ENCODE measurements around the gene FBXL4. TPM values are rescaled to one million over a fixed set of nuclear protein-coding genes. Genes with fewer than 3 reads are reported as not detected.

Gene FBXL4
- total RNA-seq, 1 experiment from 2014 or later, result 15.1 TPM

- POLR2A ChIA-PET (ENCODE audit: unreplicated experiment), result no interaction called here
Measured at GRCh38 chr6:98836025-98836961, 111.5 kb downstream of the FBXL4 start.

DNA sequence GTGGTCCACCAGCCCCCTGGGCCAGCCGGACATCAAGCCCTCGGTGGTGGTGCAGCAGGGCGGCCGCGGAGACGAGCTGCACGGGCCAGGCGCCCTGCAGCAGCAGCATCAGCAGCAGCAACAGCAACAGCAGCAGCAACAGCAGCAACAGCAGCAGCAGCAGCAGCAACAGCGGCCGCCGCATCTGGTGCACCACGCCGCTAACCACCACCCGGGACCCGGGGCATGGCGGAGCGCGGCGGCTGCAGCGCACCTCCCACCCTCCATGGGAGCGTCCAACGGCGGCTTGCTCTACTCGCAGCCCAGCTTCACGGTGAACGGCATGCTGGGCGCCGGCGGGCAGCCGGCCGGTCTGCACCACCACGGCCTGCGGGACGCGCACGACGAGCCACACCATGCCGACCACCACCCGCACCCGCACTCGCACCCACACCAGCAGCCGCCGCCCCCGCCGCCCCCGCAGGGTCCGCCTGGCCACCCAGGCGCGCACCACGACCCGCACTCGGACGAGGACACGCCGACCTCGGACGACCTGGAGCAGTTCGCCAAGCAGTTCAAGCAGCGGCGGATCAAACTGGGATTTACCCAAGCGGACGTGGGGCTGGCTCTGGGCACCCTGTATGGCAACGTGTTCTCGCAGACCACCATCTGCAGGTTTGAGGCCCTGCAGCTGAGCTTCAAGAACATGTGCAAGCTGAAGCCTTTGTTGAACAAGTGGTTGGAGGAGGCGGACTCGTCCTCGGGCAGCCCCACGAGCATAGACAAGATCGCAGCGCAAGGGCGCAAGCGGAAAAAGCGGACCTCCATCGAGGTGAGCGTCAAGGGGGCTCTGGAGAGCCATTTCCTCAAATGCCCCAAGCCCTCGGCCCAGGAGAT, 112.4 kb downstream of the FBXL4 start:
- no TSS peak for BruUV-seq (replicated peaks)
- no peaks in the 10 kb centered on the region for H3F3A ChIP-seq (ENCODE audit: insufficient read depth, low read depth)
- DNase-seq, result no peak
- no peaks in the 10 kb centered on the region for H3K36me3 ChIP-seq (ENCODE audit: low read depth)
- 0 out of 2 replicates have a peak, but pooled peaks cover 3% of the 10 kb centered on the region for H3K4me1 ChIP-seq (replicated peaks; ENCODE audit: insufficient read depth)
- no peak overlapping the region for H2AFZ ChIP-seq
- no peak overlapping the region for H3K4me2 ChIP-seq
- TF ChIP-seq CTCF (conservative IDR thresholded peaks at IDR 0.05), result no peak
- TF ChIP-seq EZH2 (IDR thresholded peaks at IDR 0.05; ENCODE audit: low read depth), result no peak
- no peaks in the 10 kb centered on the region for H3K9me3 ChIP-seq (ENCODE audit: insufficient read depth, low read depth)
- H3K27ac ChIP-seq, result no peak overlapping the region
- no peaks in the 10 kb centered on the region for H3K27me3 ChIP-seq (ENCODE audit: insufficient read depth, low read depth)
- POLR2A ChIA-PET (ENCODE audit: unreplicated experiment), result no interaction called here
- no peak overlapping the region for H3K4me3 ChIP-seq
- no peaks in the 10 kb centered on the region for H3K79me2 ChIP-seq (ENCODE audit: low read depth)
- H4K20me1 ChIP-seq (ENCODE audit: insufficient read depth), result no peaks in the 10 kb centered on the region
- CTCF ChIA-PET, result no interaction called here
- no peaks in the 10 kb centered on the region for H3K9me2 ChIP-seq (ENCODE audit: insufficient read depth)
- intact Hi-C loops (cut with micrococcal nuclease; ENCODE audit: unreplicated experiment), result no loop called here

More at GRCh38 chr6:98836025-98836961, 111.5 kb downstream of the FBXL4 start:
- Histone ChIP-seq H3K79me2 (ENCODE audit: low read depth) (no peaks in the 10 kb centered on the region), H3K4me1 (replicated peaks; ENCODE audit: insufficient read depth) (0 out of 2 replicates have a peak, but pooled peaks cover 3% of the 10 kb centered on the region), H3K4me3 (no peak overlapping the region), H3K9me2 (ENCODE audit: insufficient read depth) (no peaks in the 10 kb centered on the region), H2AFZ (no peak overlapping the region), H3K27ac (no peak overlapping the region), H3F3A (ENCODE audit: insufficient read depth, low read depth) (no peaks in the 10 kb centered on the region), H3K36me3 (ENCODE audit: low read depth) (no peaks in the 10 kb centered on the region), H3K4me2 (no peak overlapping the region), H4K20me1 (ENCODE audit: insufficient read depth) (no peaks in the 10 kb centered on the region), H3K9me3 (ENCODE audit: insufficient read depth, low read depth) (no peaks in the 10 kb centered on the region), H3K27me3 (ENCODE audit: insufficient read depth, low read depth) (no peaks in the 10 kb centered on the region)
- CTCF ChIA-PET, result no interaction called here
- no TSS peak for BruUV-seq (replicated peaks)
- no peak for TF ChIP-seq EZH2 (IDR thresholded peaks at IDR 0.05; ENCODE audit: low read depth)
- no peak for DNase-seq
- intact Hi-C loops (cut with micrococcal nuclease; ENCODE audit: unreplicated experiment), result no loop called here

DNA sequence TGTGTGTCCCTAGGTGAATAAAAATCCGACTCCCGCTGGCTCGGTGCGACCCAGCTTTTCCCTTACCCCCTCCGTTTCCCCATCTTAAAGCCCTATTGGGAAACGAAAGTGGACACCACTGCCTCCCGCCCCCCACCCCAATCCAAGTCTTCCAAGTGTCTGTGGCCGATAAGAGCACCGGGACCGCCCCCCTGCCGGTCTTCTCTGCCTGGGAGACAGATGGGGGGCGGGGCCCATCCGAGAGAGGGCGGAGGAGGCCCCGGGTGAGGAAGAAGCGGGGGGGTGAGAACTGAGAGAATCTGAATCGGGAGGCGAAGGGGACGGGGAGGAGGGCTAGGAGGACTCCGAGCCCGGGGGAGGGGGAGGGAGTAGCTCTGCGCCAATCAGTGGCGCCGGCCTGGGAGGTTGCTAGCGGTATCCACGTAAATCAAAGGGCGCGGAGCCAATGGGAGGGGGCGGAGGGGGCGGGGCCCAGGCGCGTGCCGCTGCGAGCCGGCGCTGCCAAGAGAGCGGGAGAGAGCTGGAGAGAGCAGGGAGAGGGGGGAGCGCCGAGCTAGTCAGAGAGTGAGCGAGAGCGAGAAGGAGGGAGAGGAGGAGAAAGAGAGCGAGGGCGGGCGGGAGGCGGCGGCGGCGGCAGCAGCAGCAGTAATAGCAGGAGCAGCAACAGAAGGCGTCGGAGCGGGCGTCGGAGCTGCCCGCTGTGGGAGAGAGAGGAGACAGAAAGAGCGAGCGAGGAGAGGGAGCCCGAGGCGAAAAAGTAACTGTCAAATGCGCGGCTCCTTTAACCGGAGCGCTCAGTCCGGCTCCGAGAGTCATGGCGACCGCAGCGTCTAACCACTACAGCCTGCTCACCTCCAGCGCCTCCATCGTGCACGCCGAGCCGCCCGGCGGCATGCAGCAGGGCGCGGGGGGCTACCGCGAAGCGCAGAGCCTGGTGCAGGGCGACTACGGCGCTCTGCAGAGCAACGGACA, 113.4 kb downstream of the FBXL4 start, which contains the start of gene POU3F2:
POU3F2 (plus strand) TSS at position 515 of the 972 bp plus-strand sequence; CDS start at position 815, 300 bp downstream.
- no peaks in the 10 kb centered on the region for H3K36me3 ChIP-seq (ENCODE audit: low read depth)
- H3F3A ChIP-seq (ENCODE audit: insufficient read depth, low read depth), result no peaks in the 10 kb centered on the region
- no peaks in the 10 kb centered on the region for H3K9me3 ChIP-seq (ENCODE audit: insufficient read depth, low read depth)
- 0 out of 2 replicates have a peak, but pooled peaks cover 3% of the 10 kb centered on the region for H3K4me1 ChIP-seq (replicated peaks; ENCODE audit: insufficient read depth)
- intact Hi-C loops (cut with micrococcal nuclease; ENCODE audit: unreplicated experiment), result no loop called here
- peak within 1 kb of the TSS; percentile 67 for H2AFZ ChIP-seq
- no peaks in the 10 kb centered on the region for H3K9me2 ChIP-seq (ENCODE audit: insufficient read depth)
- peak within 1 kb of the TSS; percentile 56; the same call in 1 of the 2 replicates for H3K4me3 ChIP-seq
- ChIA-PET CTCF (no interaction called here), POLR2A (ENCODE audit: unreplicated experiment) (interaction anchor here (0.7 kb wide), 1 partner anchor 1324 kb away, joined by 9 read pairs; no protein-coding TSS in a partner anchor)
- peak within 1 kb of the TSS; percentile 83 for H3K4me2 ChIP-seq
- DNase-seq, result peak; percentile 52 to 56
- no peaks in the 10 kb centered on the region for H3K27me3 ChIP-seq (ENCODE audit: insufficient read depth, low read depth)
- H4K20me1 ChIP-seq (ENCODE audit: insufficient read depth), result no peaks in the 10 kb centered on the region
- no peak for TF ChIP-seq EZH2 (IDR thresholded peaks at IDR 0.05; ENCODE audit: low read depth)
- H3K79me2 ChIP-seq (ENCODE audit: low read depth), result no peaks in the 10 kb centered on the region
- BruUV-seq (replicated peaks), result no TSS peak
- H3K27ac ChIP-seq, result no peak within 1 kb of the TSS
